ENCODE measurements around the gene ZNF384. TPM values are rescaled to one million over a fixed set of nuclear protein-coding genes. Genes with fewer than 3 reads are reported as not detected.

The ZNF384 gene
- total RNA-seq, 1 experiment from 2014 or later, result 88.0 TPM

DNA sequence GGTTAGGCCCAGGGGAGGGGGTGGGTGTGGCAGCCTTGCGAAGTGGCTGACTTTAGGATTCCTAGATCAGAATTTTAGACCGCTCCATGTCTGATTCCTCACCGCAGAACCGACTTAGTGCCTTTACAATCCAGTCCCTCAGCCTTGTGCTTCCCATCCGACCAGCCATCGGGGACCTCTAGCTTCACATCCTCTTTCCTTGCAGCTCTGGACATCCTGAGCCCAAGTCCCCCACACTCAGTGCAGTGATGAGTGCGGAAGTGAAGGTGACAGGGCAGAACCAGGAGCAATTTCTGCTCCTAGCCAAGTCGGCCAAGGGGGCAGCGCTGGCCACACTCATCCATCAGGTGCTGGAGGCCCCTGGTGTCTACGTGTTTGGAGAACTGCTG, 35.2 kb upstream of the ZNF384 start:
- H3K4me1 Mint-ChIP-seq, result peaks cover 8 to 19% of the 10 kb centered on the region in 2 experiments
- peaks cover 2 to 30% (median 15%) of the 10 kb centered on the region in 3 experiments; a peak in 6 of 7 replicates for H3K36me3 Mint-ChIP-seq (ENCODE audit: insufficient read depth in 1 of 3, low read depth in 3 of 3)
- DNase-seq, result no peak
- H2BK120ac ChIP-seq (ENCODE audit: low read depth, low read length, poor library complexity, severe bottlenecking), result no peak overlapping the region
- peak overlapping the region; percentile 90 for H3K4me2 ChIP-seq (ENCODE audit: insufficient read depth, insufficient read length, low read length)
- no peaks in the 10 kb centered on the region; the same call in 1 of the 2 replicates for H3K4me1 ChIP-seq (ENCODE audit: insufficient read depth, low read length)
- WGBS (ENCODE audit: extremely low coverage, insufficient read length, low lambda C conversion rate), result no CpG with 5 or more reads among the region's 10 CpGs
- TF ChIP-seq, protein P1, sequence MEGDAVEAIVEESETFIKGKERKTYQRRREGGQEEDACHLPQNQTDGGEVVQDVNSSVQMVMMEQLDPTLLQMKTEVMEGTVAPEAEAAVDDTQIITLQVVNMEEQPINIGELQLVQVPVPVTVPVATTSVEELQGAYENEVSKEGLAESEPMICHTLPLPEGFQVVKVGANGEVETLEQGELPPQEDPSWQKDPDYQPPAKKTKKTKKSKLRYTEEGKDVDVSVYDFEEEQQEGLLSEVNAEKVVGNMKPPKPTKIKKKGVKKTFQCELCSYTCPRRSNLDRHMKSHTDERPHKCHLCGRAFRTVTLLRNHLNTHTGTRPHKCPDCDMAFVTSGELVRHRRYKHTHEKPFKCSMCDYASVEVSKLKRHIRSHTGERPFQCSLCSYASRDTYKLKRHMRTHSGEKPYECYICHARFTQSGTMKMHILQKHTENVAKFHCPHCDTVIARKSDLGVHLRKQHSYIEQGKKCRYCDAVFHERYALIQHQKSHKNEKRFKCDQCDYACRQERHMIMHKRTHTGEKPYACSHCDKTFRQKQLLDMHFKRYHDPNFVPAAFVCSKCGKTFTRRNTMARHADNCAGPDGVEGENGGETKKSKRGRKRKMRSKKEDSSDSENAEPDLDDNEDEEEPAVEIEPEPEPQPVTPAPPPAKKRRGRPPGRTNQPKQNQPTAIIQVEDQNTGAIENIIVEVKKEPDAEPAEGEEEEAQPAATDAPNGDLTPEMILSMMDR (conservative IDR thresholded peaks at IDR 0.05), result no peak
- peak overlapping the region; percentile 85 for H3K14ac ChIP-seq (ENCODE audit: insufficient read depth, low read length)
- H4K20me1 ChIP-seq (ENCODE audit: control insufficient read depth, insufficient read depth, insufficient read length), result no peaks in the 10 kb centered on the region
- no peak overlapping the region for H3T11ph ChIP-seq (ENCODE audit: low read length)
- peaks cover 9% of the 10 kb centered on the region for H3K23me2 ChIP-seq (ENCODE audit: insufficient read length, low read depth, low read length, poor library complexity, severe bottlenecking)
- no peaks in the 10 kb centered on the region for H3K79me2 ChIP-seq (ENCODE audit: insufficient read depth, low read length)
- H2AK5ac ChIP-seq (ENCODE audit: insufficient read length, low read length), result no peak overlapping the region
- peak overlapping the region; percentile 73 to 87 for H3K4me3 Mint-ChIP-seq
- H3K27ac Mint-ChIP-seq, result peak overlapping the region; percentile 94 to 98 (median 97)
- H2BK20ac ChIP-seq (ENCODE audit: low read depth, low read length, poor library complexity, severe bottlenecking), result no peak overlapping the region
- H3K23ac ChIP-seq (ENCODE audit: insufficient read length, low read depth, low read length), result no peak overlapping the region
- H3K18ac ChIP-seq (ENCODE audit: insufficient read length, low read depth, low read length), result peak overlapping the region; percentile 74
- no peak overlapping the region for H2BK12ac ChIP-seq (ENCODE audit: insufficient read length, low read depth, low read length)
- H4K8ac ChIP-seq (replicated peaks; ENCODE audit: insufficient read length, low read depth, low read length), result peak overlapping the region; percentile 25
- peak overlapping the region; percentile 79 for H4K5ac ChIP-seq (ENCODE audit: insufficient read length, low read depth, low read length)
- H3K27me3 ChIP-seq (ENCODE audit: insufficient read depth, low read length), result no peaks in the 10 kb centered on the region
- no peak overlapping the region for H2BK15ac ChIP-seq (ENCODE audit: low read depth, low read length)
- H3K9me3 ChIP-seq (ENCODE audit: control insufficient read depth, low read depth, low read length), result no peaks in the 10 kb centered on the region
- no peak overlapping the region for H2AFZ ChIP-seq (ENCODE audit: low read length)
- peak overlapping the region; percentile 9 for H3K27ac ChIP-seq (ENCODE audit: insufficient read length, low read depth, low read length)
- no peak overlapping the region; the same call in 1 of the 2 replicates for H3K4ac ChIP-seq (ENCODE audit: low read depth, low read length)
- H3K9me3 Mint-ChIP-seq, result no peaks in the 10 kb centered on the region
- H2BK5ac ChIP-seq (ENCODE audit: insufficient read length, low read length), result no peak overlapping the region
- no peak overlapping the region for H4K91ac ChIP-seq (ENCODE audit: insufficient read length, low read depth, low read length)
- H3K56ac ChIP-seq (ENCODE audit: insufficient read length, low read depth, low read length), result no peak overlapping the region
- H3K27me3 Mint-ChIP-seq (ENCODE audit: low read depth), result peaks cover 5% of the 10 kb centered on the region
- peak overlapping the region; percentile 87 for H3K9ac ChIP-seq (ENCODE audit: extremely low read depth, insufficient read length, low read length)
- H3K79me1 ChIP-seq (ENCODE audit: insufficient read depth, low read depth, low read length, poor library complexity, severe bottlenecking), result no peaks in the 10 kb centered on the region

Data from H9 (cell line).